GDM1 (cell line): ENCODE results near the gene ERC2.

Experiments used
- DNase-seq: peaks from one replicate; lab custom pipeline; 2025; lab: John Stamatoyannopoulos, UW

ERC2 gene

DNA sequence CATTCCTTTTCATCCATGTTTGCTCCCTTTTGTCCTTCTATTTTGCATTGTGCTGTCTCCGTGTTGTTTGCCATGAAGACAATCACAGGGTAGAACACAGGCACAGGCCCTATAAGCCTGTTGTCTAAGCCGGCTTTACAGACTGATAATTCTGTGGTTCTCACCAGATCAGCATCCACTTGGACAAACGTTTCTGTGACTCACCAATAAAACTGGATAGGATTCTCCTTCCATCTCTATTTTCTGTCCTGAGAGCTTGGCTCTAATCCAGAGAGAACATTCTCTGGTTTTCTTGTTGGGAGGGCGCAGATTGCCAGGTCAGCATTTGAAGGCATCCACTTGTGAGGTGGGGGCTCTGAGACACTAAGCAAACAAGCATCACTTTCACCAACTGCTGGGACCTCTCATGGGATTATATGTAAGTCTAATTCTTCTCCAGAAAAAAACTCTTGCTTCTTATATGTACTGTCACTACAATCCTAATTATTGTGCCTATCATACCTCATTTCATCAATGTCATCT is 101.6 kb downstream of the ERC2 start:
- DNase-seq, result no peak

DNA sequence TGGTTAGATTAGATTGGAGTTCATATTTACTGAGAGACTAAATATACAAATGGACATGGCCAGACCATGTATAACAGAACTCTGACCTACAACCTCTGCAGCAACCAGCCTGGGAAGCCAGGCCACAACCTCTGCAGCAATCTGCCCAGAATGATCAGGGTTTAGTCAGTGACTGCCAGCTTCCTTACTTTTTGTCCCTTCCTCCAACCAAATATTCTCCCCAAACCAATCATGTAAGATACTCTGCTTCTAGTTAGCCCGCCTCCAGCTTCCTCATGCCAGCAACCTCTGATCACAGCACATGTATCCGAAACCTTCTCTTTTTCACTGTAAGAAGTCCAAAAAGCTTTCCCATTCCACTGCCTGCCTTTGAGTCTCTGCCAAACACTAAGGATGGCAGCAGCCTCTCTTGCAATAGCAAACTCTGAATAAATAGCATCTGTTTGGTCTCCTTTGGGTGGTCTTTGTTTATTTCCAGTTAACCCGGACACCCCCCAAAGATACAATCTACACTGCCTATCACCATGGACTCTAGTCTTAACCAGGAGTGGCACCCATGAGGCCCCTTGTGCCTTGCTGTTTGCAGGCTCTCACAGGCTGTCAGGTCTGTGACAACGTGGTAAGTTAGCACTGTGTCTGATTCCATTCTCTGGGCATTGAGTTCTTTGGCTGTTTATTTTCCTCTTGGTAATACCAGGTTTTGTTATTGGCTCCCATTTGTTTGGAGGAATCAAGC is 102.2 kb downstream of the ERC2 start:
- no peak for DNase-seq

DNA sequence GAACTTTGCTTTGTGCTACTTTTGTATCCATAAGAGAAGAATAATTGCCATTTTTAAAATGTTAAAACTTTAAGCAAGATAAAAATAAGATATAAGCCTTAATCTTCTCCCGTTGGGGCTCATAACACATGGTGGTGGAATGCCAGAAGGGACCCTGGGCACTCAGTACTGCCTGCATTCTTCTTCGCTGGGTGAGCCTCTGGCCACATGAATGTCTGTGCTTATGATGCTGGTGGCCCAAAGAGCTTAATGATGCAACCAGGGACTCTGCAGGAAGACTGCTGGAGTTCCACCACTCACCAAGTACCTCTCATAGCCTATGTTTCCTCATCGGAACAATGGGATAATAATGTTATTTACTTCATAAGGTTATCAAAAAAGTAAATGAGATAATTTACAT is 103.6 kb downstream of the ERC2 start:
- DNase-seq, result no peak

DNA sequence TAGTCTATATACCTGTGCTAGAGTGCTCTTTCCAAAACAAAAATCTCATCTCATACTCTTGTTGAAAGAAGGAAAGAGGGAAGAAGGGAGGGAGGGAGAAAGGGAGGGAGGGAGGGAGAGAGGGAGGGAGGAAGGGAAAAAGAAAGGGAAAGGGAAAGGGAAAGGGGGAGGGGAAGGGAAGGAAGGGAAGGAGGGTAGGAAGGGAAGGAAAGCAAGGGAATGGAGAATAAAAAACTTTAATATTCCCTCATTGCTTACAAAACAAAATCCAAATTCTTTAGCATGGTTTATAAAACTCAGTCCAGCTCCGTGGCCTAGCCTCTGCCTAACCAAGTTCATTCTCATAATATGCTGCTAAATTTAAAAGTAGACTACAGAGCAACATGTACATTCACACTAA is 104.5 kb downstream of the ERC2 start:
- no peak for DNase-seq

DNA sequence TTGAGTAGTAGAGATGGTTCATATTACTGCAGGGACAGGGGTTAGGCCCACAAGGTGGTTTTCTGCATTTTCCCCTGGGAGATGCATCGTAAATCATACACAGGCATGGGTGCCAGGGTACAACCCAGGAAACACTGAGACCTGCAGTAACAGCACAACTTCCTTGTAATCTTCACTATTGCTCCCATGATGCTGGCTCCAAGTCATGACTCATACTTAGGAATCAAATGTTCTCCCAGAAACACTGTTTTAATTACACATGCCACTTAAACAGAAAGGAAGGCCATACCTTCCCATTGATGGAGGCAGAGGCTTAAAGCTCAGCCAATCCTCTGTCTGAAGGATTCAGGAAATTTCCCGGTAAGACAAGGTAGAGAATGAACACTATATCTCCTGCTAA is 106.5 kb downstream of the ERC2 start:
- DNase-seq, result no peak

DNA sequence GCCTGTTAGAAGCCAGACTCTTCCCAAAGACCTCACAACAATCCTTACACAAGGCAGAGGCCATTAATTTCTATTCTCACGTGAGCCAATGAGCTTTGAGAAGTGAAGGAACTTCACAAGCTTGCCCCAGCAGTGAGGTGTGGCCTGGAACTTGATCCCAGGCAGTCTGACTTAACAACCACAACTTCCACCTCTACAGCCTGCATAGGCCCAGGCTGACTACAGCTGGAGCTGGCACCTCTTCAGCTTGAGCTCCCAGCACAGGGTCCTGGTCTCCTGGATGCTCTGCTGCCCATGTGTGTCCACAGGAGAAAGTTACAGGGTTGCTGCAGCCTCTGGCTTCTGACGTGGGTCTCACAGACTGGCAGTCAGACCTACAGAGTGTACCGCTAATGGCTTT is 111.0 kb downstream of the ERC2 start:
- DNase-seq, result no peak

DNA sequence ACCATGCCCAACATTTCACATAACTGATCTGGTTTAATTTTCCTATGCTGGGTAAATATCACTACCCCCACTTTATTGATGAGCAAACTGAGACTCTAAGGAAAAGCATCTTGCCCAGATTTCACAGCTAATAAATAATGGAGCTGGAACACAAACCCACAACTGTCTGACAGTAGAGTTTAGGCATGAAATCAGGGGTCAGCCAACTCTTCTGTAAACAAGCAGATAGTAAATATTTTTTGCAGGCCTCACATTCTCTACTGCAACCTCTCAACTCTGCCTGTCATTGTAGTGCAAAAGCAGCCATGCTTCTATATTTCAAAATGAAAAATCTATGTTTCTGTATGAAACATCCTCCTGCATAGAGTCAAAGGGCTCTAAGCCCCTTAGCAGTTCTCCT is 111.5 kb downstream of the ERC2 start:
- no peak for DNase-seq

DNA sequence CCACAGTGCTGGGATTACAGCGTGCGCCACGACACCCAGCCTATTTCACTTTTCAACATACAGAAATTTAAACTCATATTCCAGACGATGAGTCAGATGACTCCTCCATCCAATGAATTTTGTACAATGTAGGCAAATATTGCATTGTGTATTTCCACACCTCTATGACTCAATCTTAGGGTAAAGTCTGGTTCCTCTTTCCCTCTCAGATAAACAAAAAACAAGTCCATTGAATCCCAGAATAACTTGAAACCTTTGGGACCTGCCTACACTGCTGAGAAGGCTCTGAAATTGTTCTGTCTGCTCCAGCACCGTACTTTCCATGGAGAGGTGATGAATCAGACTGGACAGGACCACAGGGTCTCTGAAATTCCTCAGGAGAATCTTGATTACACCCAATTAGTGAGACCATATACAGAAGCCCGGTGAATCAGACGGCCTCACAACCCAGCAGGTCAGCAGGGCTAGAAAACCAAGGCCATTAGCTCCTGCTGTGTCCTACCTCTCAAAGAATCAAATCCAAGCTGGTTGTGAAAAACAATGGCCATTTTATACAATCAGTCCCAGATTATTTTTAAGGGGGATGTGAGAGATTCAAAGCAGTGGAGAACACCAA is 112.6 kb downstream of the ERC2 start:
- DNase-seq, result no peak

DNA sequence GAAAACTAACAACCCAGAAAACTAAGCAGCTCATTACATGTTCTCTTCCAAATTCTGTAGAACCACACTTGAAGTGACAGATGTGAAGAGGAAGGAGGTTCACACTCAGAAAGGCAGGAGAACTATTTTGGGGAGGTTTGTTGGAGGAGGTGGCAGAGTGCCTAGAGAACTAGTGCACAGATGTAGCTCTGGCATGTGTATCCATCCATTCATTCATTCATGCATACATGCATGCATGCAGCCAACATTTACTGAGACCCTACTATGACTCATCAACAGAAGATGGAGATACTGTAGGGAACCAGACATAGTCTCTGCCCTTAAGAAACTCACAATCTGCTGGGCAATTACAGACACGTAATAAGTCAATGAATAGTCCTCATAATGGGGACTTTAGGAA is 116.7 kb downstream of the ERC2 start:
- DNase-seq, result no peak

DNA sequence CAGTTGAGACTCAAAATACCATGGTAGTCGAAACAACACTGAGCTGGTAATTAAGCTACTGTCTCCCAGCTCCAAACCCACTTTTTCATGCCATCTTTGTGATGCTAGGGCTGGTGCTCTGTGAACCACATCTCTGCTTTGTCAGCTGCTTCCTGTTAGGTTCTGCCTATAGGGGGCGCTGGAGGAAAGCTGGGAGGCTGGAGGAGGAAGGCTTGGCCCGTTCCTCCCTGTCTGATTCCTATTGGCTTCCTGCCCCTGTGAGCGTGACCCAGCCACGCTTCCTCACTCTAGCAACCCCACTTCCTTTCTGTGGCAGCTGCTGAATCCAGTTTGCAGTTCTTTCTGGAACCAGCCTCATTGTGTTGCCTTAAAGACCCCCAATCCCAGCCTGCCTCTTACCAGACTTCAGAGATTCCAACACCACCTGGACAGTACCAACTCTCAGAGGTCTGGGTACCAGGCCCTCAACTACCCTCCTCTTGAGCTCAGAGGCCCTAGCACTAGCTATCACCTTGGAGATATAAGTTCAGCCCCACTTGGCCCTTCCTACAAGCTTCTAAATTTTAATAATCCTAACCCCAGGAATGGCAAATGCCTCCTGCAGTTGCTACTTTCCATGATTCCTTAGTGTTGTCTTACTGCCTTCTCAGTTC is 120.9 kb downstream of the ERC2 start:
- peak; percentile 26 for DNase-seq

DNA sequence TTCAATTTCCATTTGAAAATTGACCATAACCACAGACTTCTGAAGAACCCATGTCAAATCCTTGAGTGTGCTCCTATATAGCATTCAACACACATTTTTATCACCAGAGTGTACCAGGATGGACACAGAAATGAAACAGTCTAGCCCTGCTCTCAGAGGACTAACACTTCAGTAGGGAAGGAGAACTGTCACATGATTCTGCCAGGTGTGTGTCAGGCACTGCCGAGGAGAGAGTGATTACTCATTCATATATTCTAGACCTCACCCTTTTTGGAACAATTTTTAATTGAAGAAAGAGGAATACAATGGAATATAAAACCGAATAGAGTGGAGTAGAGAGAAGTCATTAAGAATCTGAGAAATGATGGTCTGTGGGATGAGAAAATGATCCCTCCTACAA is 125.8 kb downstream of the ERC2 start:
- DNase-seq, result no peak

DNA sequence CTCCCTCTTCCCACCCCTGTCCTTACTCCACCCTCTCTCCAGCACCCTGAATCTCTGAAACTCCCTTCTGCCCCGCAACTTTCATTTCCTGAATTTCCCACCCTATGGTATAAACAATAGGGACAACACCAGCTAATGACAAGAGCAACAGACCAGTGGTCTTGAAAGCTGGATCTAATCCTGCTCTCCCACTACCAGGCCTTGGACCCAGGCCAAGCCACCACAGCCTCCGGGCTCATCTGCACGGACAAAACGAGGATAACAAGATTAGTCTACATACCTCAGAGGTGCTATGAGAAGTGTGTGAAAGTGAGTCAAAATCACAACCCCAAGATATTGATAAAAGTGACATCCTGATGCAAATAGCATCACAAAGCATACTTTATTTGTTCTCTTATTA is 128.6 kb downstream of the ERC2 start:
- no peak for DNase-seq

DNA sequence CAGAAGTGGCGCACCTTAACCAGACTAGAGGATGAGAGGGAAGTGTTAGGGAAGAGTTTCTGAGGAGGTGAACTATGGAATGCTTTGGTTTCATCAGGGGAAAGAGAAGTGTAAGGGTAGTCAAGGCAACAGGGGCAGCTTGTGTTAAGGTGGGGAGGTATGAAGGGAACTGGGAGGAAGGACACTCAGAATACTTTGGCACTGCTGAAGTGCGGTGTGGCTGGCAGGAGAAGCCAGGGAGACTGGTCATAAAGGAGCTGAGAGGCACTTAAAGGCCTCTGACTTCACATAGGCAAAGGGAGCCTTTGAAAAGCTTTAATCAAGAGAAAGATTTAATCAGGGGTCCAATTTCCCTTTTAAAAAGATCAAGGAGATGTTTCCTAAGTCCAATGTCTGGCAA is 129.0 kb downstream of the ERC2 start:
- DNase-seq, result no peak

DNA sequence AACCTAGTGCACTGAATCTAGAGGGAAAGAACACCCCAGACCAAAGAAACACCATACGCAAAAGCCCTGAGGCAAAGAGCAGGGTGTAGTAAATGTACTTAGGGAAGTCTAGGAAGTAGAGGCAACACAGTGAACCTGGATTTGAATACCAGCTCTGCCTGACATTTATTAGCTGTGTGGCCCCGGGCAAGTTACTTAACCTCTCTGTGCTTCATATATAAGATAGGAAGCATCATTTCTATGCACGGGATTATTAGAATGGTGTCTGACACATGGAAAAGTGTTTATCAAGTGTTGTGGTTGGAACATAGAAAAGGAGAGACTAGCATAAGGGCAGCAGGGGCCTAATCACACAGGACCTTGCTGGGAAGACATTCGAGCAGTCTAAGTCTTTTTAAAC is 132.2 kb downstream of the ERC2 start:
- DNase-seq, result no peak

DNA sequence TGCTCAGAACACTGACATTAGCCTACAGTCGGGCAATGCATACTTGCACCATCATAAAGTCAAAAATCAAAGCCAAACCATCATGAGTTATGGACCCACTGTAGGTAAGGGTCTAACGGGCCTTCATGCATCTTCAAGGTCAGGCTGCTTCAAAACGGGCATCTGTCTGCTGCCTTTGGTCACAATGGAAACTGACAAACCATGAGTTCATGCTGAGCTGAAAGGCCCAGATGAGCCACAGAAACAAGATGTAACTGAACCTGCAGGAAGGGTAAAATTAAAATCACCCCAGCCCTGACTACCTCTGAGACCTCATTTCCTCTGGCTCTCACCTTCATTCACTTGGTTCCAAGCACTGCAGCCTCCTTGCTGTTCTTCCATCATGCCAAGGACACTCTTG is 143.8 kb downstream of the ERC2 start:
- DNase-seq, result no peak

DNA sequence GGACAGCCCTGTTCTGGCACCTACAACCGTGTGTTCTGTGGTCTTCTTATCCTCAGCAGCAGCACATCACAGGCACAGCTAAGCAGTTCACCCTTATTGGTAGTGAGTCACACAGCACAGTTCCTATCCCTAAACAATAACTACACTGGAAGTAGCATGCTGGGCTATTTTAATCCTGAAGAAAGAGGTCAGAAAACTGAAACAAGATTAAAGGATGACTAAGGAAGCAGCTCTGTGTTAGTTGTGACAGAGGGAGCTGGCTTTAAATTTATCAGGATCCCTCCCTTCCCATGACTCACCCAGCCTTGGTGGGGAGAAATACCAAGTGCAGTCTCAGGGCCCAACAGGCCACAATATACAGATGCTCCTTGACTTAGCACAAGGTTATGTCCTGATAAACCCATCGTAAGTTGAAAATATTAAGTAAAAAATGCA is 144.3 kb downstream of the ERC2 start:
- no peak for DNase-seq

DNA sequence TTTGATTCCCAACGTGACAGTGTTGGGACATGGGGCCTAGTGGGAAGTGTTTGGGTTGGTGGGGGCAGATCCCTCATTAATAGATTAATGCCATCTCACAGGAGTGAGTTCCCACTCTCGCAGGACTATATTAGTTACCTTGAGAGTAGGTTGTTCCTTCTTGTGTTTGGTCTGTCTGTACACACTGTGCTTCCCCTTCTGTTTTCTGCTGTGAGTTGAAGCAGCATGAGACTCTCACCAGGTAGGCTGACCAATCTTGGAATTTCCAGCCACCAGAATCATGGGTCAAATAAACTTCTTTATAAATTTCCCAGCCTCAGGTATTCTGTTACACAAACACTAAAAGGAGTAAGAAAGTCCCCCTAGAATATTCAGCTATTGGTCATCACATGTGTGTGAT is 145.4 kb downstream of the ERC2 start:
- DNase-seq, result no peak

DNA sequence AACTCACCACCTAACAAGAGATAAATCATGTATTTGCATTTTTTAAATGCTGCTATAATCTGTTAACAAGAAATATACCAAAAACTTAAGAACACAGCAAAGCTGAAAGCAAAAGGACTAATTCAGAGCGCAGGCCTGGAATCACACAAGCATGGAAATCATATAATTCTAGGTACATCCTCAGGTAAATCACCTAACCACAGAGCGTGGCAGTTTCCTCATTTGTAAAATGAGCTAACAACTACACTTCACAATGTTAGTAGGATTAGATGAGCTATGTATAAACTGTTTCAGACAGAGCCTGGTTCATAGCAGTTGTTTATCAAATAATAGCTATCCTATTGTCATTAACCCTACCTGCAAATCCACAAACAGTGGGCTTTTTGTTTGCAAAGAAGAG is 146.4 kb downstream of the ERC2 start:
- no peak for DNase-seq

DNA sequence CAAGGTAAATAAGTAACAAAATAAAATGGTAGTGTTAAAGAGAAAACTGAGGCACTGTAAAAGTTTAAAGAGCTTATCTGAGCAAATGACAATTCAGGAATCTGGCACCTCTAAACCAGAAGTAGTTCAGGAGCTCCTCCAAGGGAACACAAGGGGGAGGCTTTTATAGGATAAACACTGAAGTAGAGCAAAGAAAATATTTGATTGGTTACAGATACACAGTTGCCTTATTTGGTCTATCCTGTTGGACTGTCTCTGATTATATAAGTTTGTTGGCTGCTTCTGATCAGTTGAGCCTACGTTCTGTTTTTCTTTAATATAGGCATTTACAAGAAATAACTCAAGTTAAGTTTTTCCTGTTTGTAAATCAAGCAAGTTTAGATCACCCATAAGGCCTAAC is 146.9 kb downstream of the ERC2 start:
- DNase-seq, result no peak

DNA sequence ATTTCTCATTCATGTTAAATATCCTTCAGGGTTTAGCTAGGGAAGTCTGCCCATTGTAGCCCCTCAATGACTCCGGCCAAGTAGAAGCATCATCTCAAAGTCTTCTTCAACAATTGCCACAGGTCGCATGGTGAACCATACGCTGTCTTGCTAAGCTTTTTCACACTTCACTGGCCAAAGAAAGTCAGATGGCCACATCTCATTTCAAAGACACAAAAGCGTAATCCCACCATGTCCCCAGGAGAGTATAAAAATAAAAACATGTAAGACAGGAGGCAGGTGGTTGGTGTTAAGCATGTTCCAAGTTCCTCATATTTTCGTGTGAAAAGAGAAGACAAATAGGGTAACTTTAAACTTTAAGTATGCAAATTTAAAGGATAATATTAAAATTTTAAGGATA is 147.4 kb downstream of the ERC2 start:
- no peak for DNase-seq

DNA sequence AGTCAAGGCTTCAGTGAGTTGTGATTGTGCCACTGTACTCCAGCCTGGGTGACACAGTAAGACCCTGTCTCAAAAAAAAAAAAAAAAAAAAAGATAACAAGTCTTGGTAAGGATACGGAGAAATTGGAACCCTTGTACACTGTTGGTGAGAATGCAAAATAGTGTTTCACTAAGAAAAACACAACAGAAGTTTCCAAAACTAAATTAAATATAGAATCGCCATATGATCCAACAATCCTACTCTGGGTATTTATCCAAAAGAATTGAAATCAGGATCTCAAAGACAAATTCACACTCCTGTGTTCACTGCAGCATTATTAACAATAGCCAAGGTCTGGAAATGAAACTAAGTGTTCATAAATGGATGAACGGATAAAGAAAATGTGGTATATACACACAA is 149.4 kb downstream of the ERC2 start:
- no peak for DNase-seq

DNA sequence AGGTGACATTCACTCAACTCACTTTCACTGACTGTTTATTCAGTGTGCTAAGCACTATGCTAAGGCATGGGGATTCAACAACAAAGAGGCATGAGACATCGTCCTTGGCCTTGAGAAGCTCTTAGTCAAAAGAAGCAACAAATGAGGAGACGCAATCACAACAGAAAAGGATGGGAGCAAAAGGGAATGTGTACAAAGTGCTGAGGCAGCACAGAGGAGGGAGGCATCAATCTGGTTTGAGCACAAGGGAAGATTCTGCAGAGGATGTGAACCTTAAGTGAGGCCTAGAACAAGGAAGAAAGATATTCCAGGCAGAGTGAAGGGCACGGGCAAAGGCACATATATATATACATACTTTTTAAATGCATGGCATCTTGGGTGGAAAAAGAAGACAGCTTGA is 151.3 kb downstream of the ERC2 start:
- DNase-seq, result no peak

DNA sequence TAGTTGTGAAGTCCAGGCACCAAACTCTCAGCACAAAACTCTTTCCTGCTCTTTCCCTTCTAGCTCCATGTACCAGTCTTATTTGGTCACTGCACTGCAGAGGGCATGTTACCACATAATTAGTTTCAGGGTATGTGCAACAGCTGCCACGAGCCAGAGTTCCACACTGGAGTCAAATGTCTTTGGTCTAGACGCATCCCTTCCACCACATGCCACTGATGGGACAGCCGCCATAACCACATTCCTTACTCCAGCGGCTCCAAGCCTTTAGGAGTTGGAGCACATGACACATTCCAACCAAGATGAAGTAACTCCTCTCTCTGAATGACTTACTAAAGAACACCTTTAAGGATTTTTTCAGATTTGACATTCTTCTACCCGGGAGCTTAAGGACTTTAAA is 153.4 kb downstream of the ERC2 start:
- no peak for DNase-seq
